ENCODE measurements around the gene RHOA. TPM values are rescaled to one million over a fixed set of nuclear protein-coding genes. Genes with fewer than 3 reads are reported as not detected.
A peak's percentile ranks its signal among the peaks of the same experiment; 100 is the strongest.
"Not testable (repeated sequence)": the region's sequence is repeated elsewhere in the genome, so short reads cannot be mapped to it uniquely, and the experiment has no call there.

Gene RHOA
- total and polyA plus RNA-seq, 2 of the 4 experiments (the other 2 are of a cell fraction), result 383 to 879 TPM

GRCh38 chr3:49328350-49328749 lies 83.4 kb downstream of the RHOA start:
- H3K36me3 ChIP-seq (ENCODE audit: control insufficient read depth, insufficient read depth, low read length), result peaks cover 56% of the 10 kb centered on the region
- H2BK5ac ChIP-seq (ENCODE audit: low read depth, low read length, poor library complexity, severe bottlenecking), result peak overlapping the region; percentile 41
- CTCF ChIA-PET; H3K27me3 ChIP-seq (ENCODE audit: control insufficient read depth, insufficient read depth, low read length); H3K23ac ChIP-seq (ENCODE audit: low read depth, low read length); H2AK9ac ChIP-seq (replicated peaks; ENCODE audit: low read depth, low read length, poor library complexity); H3K9me3 ChIP-seq (ENCODE audit: control insufficient read depth, insufficient read depth, low read length); H4K20me1 ChIP-seq (ENCODE audit: insufficient read depth, low read length); DNase-seq; H3K4me1 ChIP-seq (ENCODE audit: control insufficient read depth, insufficient read depth, low read length); H3K9me1 ChIP-seq (ENCODE audit: insufficient read depth, low read length); H2AFZ ChIP-seq (replicated peaks; ENCODE audit: low read length, poor library complexity); H3K9ac ChIP-seq (ENCODE audit: low read depth, low read length); H2BK120ac ChIP-seq (ENCODE audit: low read depth, low read length); H2AK5ac ChIP-seq (ENCODE audit: low read depth, low read length); H3K14ac ChIP-seq (replicated peaks; ENCODE audit: low read depth, low read length); H3K18ac ChIP-seq (ENCODE audit: low read depth, low read length); POLR2A ChIA-PET (ENCODE audit: unreplicated experiment); H3K4me2 ChIP-seq (ENCODE audit: low read depth, low read length); H4K5ac ChIP-seq (ENCODE audit: low read depth, low read length); intact Hi-C loops (cut with micrococcal nuclease); H4K8ac ChIP-seq (ENCODE audit: low read depth in 2 of 2, low read length in 2 of 2); H3K56ac ChIP-seq (ENCODE audit: extremely low read depth, insufficient read depth, low read length); ATAC-seq (ENCODE audit: low read depth); H3K4ac ChIP-seq (ENCODE audit: low read depth, low read length); BruUV-seq (replicated peaks); H2BK15ac ChIP-seq (ENCODE audit: low read depth, low read length); dilution Hi-C loops (cut with HindIII; ENCODE audit: low sequenced_read_pairs, unreplicated experiment); H3K4me3 ChIP-seq (ENCODE audit: insufficient read depth, low read depth, low read length); H3K27ac ChIP-seq (ENCODE audit: insufficient read depth, low read length); H2BK20ac ChIP-seq (ENCODE audit: low read depth, low read length); H4K91ac ChIP-seq (ENCODE audit: insufficient read depth, low read depth, low read length); in situ Hi-C loops (cut with MboI; ENCODE audit: low sequenced_read_pairs): not testable (repeated sequence)
- 80% methylated on average over 1 of the region's 2 CpGs; no CpG with 5 or more reads in 1 of the 2 experiments for WGBS, 2 experiments (ENCODE audit: extremely low coverage in 2 of 2, insufficient read length in 1 of 2)
- H3K79me1 ChIP-seq (ENCODE audit: low read depth in 1 of 2, low read length in 2 of 2), result peaks cover 23 to 50% of the 10 kb centered on the region in 2 experiments; a peak in 3 of 4 replicates

Data from IMR-90 (cell line).